C4-2B (cell line): ENCODE measurements around the gene ALKBH7.
A peak's percentile ranks its signal among the peaks of the same experiment; 100 is the strongest.

ENCODE experiments used
- H3K27ac ChIP-seq: fragments of 450-650 bp; 2 replicates; pipeline ENCODE4 v1.5.1; 2017
- ZFX ChIP-seq: fragments of 450-650 bp; IDR thresholded peaks from 2 replicates; pipeline ENCODE4 v1.6.1; 2017
- TF ChIP-seq, protein P1 (sequence below): fragments of 450-650 bp; conservative IDR thresholded peaks from 2 replicates; pipeline ENCODE4 v1.5.1; 2017; ENCODE audit warnings: mild to moderate bottlenecking

Gene ALKBH7

DNA sequence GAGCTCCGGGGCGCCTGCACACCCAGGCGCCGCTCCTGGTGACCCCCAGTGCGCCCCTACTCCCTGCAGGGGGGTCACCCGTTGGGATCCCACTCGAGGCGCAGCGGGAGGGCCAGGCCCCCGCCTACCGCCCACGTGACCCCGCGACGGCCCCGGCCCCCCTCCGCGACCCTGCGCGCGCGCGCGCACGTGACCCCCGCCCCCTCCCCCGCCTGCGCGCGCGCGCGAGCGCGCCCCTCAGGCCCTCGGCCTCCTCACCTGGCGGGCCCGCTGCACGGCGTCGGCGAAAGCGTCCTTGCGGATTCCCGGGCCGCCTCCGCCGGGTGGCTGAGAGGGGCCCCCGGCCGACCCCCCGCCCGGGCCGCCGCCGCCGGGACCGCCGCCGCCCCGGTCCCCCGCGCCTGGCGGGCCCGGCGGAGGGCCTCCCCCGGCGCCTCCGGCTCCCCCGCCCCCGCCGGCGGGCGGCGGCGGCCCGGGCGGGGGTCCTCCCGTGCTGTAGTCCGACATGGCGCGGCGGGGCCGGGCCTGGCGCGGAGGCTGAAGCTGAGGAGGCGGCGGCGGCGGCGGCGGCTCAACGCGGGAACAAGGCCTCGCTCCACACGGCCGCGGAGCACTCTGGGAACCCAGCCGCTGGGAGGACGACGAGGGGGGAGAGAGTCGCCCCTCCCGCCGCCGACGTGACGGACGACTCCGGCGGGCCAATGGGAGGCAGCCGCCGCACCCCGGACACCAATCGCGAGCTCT is 51.8 kb downstream of the ALKBH7 start, which contains the start of gene KHSRP:
TSS of gene KHSRP (minus strand) at position 617 of the 744 bp plus-strand sequence. CDS start at position 507, 110 bp downstream.
- peak within 1 kb of the TSS; percentile 88 for H3K27ac ChIP-seq
- TF ChIP-seq, protein P1, sequence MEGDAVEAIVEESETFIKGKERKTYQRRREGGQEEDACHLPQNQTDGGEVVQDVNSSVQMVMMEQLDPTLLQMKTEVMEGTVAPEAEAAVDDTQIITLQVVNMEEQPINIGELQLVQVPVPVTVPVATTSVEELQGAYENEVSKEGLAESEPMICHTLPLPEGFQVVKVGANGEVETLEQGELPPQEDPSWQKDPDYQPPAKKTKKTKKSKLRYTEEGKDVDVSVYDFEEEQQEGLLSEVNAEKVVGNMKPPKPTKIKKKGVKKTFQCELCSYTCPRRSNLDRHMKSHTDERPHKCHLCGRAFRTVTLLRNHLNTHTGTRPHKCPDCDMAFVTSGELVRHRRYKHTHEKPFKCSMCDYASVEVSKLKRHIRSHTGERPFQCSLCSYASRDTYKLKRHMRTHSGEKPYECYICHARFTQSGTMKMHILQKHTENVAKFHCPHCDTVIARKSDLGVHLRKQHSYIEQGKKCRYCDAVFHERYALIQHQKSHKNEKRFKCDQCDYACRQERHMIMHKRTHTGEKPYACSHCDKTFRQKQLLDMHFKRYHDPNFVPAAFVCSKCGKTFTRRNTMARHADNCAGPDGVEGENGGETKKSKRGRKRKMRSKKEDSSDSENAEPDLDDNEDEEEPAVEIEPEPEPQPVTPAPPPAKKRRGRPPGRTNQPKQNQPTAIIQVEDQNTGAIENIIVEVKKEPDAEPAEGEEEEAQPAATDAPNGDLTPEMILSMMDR = no peak
- TF ChIP-seq ZFX = peak; percentile 87; the same call in 1 of the 2 replicates
